Measurements from ENCODE around the gene NPPC. TPM values are rescaled to one million over a fixed set of nuclear protein-coding genes. Genes with fewer than 3 reads are reported as not detected.
A peak's percentile ranks its signal among the peaks of the same experiment; 100 is the strongest.

Gene NPPC
- polyA plus RNA-seq, 1 donor from 2014 or later = 2.7 TPM

DNA sequence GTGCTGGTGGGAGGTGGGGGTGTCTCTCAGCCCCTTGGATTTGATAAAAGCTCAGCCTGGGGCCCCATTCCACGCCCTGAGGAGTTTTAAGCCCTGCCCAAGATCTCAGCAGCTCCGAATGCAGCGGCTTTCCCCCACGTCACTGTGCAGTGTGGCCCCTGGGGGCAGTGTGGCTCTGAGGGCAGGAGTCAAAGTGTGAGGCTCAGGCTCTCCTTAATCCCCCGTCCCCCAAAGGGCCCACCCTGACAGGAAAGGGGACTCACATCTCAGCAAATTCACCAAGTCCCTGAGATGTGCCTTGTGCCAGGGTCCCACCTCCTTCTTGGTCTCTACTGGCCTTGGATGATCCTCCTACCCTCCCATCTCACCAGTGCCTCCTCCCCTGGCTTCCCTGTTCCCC is 25.2 kb downstream of the NPPC start:
- TF ChIP-seq SMC3 (conservative IDR thresholded peaks at IDR 0.05; ENCODE audit: poor library complexity) (no peak), MXI1 (conservative IDR thresholded peaks at IDR 0.05; ENCODE audit: poor library complexity, severe bottlenecking) (no peak), POLR2AphosphoS5 (IDR thresholded peaks at IDR 0.05) (no peak), EP300 (conservative IDR thresholded peaks at IDR 0.05; ENCODE audit: poor library complexity, severe bottlenecking) (no peak), TAF1 (IDR thresholded peaks at IDR 0.05; ENCODE audit: low read depth) (no peak), EZH2 (IDR thresholded peaks at IDR 0.05; ENCODE audit: borderline replicate concordance, insufficient read depth, low read length, poor library complexity, severe bottlenecking) (no peak), RAD21 (conservative IDR thresholded peaks at IDR 0.05) (no peak)
- TF ChIP-seq, protein P1, sequence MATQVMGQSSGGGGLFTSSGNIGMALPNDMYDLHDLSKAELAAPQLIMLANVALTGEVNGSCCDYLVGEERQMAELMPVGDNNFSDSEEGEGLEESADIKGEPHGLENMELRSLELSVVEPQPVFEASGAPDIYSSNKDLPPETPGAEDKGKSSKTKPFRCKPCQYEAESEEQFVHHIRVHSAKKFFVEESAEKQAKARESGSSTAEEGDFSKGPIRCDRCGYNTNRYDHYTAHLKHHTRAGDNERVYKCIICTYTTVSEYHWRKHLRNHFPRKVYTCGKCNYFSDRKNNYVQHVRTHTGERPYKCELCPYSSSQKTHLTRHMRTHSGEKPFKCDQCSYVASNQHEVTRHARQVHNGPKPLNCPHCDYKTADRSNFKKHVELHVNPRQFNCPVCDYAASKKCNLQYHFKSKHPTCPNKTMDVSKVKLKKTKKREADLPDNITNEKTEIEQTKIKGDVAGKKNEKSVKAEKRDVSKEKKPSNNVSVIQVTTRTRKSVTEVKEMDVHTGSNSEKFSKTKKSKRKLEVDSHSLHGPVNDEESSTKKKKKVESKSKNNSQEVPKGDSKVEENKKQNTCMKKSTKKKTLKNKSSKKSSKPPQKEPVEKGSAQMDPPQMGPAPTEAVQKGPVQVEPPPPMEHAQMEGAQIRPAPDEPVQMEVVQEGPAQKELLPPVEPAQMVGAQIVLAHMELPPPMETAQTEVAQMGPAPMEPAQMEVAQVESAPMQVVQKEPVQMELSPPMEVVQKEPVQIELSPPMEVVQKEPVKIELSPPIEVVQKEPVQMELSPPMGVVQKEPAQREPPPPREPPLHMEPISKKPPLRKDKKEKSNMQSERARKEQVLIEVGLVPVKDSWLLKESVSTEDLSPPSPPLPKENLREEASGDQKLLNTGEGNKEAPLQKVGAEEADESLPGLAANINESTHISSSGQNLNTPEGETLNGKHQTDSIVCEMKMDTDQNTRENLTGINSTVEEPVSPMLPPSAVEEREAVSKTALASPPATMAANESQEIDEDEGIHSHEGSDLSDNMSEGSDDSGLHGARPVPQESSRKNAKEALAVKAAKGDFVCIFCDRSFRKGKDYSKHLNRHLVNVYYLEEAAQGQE (IDR thresholded peaks at IDR 0.05; ENCODE audit: borderline replicate concordance) = no peak
- TF ChIP-seq, protein P2, sequence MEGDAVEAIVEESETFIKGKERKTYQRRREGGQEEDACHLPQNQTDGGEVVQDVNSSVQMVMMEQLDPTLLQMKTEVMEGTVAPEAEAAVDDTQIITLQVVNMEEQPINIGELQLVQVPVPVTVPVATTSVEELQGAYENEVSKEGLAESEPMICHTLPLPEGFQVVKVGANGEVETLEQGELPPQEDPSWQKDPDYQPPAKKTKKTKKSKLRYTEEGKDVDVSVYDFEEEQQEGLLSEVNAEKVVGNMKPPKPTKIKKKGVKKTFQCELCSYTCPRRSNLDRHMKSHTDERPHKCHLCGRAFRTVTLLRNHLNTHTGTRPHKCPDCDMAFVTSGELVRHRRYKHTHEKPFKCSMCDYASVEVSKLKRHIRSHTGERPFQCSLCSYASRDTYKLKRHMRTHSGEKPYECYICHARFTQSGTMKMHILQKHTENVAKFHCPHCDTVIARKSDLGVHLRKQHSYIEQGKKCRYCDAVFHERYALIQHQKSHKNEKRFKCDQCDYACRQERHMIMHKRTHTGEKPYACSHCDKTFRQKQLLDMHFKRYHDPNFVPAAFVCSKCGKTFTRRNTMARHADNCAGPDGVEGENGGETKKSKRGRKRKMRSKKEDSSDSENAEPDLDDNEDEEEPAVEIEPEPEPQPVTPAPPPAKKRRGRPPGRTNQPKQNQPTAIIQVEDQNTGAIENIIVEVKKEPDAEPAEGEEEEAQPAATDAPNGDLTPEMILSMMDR (IDR thresholded peaks at IDR 0.05; ENCODE audit: poor library complexity, severe bottlenecking) = no peak
- no peaks in the 10 kb centered on the region for H3K9me2 ChIP-seq (ENCODE audit: insufficient read depth, low read length)
- no peak overlapping the region for H3K27ac ChIP-seq (ENCODE audit: low read length)
- H3K36me3 ChIP-seq (ENCODE audit: insufficient read depth, low read length) = no peaks in the 10 kb centered on the region
- H2AFZ ChIP-seq (ENCODE audit: low read depth, low read length) = no peak overlapping the region
- no peak overlapping the region for H3K9ac ChIP-seq (ENCODE audit: low read length)
- H4K20me1 ChIP-seq (ENCODE audit: insufficient read depth) = no peaks in the 10 kb centered on the region
- no peak overlapping the region for H3K4me2 ChIP-seq (ENCODE audit: low read length)
- H3K9me3 ChIP-seq (ENCODE audit: low read length) = no peaks in the 10 kb centered on the region
- no peaks in the 10 kb centered on the region for H3F3A ChIP-seq (ENCODE audit: insufficient read depth, low read length, poor library complexity, severe bottlenecking)
- no peak overlapping the region for H3K4me3 ChIP-seq (ENCODE audit: low read length)
- H3K79me2 ChIP-seq (replicated peaks; ENCODE audit: insufficient read depth, low read length) = no peaks in the 10 kb centered on the region
- no peaks in the 10 kb centered on the region for H3K27me3 ChIP-seq (ENCODE audit: insufficient read depth, low read depth, low read length)

DNA sequence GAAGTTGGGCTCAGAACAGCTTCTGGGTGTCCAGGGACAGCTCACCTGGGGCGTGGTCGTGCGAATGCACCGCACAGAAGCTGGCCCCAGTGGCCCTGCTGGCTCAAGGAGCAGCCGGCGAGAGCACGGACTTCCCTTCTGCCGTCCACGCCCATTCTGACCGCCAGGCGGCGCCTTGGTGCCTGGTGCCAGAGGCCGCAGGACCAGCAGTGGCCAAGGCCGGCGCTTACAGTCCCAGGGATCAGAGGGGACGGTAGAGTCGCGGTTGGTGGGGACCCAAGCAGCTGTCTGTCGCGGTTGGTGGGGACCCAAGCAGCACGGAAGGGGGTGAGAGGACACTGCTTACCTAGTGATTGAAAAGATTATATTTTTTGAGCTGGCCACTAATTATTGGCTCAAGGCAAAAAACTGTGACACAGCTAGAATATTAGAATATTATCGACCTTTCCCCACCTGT is 25.7 kb downstream of the NPPC start:
- Histone ChIP-seq H4K20me1 (ENCODE audit: insufficient read depth) (no peaks in the 10 kb centered on the region), H2AFZ (ENCODE audit: low read depth, low read length) (no peak overlapping the region), H3K36me3 (ENCODE audit: insufficient read depth, low read length) (no peaks in the 10 kb centered on the region), H3K9me3 (ENCODE audit: low read length) (no peaks in the 10 kb centered on the region), H3K9me2 (ENCODE audit: insufficient read depth, low read length) (no peaks in the 10 kb centered on the region), H3K79me2 (replicated peaks; ENCODE audit: insufficient read depth, low read length) (no peaks in the 10 kb centered on the region), H3K4me2 (ENCODE audit: low read length) (no peak overlapping the region), H3K9ac (ENCODE audit: low read length) (no peak overlapping the region), H3K27ac (ENCODE audit: low read length) (no peak overlapping the region), H3F3A (ENCODE audit: insufficient read depth, low read length, poor library complexity, severe bottlenecking) (no peaks in the 10 kb centered on the region), H3K27me3 (ENCODE audit: insufficient read depth, low read depth, low read length) (no peaks in the 10 kb centered on the region), H3K4me3 (ENCODE audit: low read length) (no peak overlapping the region)
- TF ChIP-seq MXI1 (conservative IDR thresholded peaks at IDR 0.05; ENCODE audit: poor library complexity, severe bottlenecking) (no peak), SMC3 (conservative IDR thresholded peaks at IDR 0.05; ENCODE audit: poor library complexity) (no peak), POLR2AphosphoS5 (IDR thresholded peaks at IDR 0.05) (no peak), EZH2 (IDR thresholded peaks at IDR 0.05; ENCODE audit: borderline replicate concordance, insufficient read depth, low read length, poor library complexity, severe bottlenecking) (no peak)
- TF ChIP-seq, protein P2 (IDR thresholded peaks at IDR 0.05; ENCODE audit: poor library complexity, severe bottlenecking) = peak; percentile 20
- TF ChIP-seq, protein P1 (IDR thresholded peaks at IDR 0.05; ENCODE audit: borderline replicate concordance) = no peak
